Ovary (tissue), 3 donors: Measurements from ENCODE around the gene PTPN3.

Source experiments
- CTCF ChIP-seq, 3 donors: fragments of 450-650 bp in 2 of 3; fragments of 200-600 bp in 1 of 3; IDR thresholded peaks; one replicate each; pipeline versions ENCODE4 v1.5.1 to v1.8.0; 2016 to 2022; ENCODE audit warnings: antibody characterized with exemption in 3 of 3, mild to moderate bottlenecking in 1 of 3
- EP300 ChIP-seq: sonication (generic); formaldehyde crosslinking; IDR thresholded peaks from one replicate; pipeline ENCODE4 v1.6.1; 2017; ENCODE audit warnings: antibody characterized with exemption
- POLR2A ChIP-seq: fragments of 450-650 bp; IDR thresholded peaks from one replicate; pipeline ENCODE4 v1.6.1; 2017; ENCODE audit warnings: antibody characterized with exemption, mild to moderate bottlenecking, moderate library complexity
- donor health status: DM: no; HTN: no; CAD: no.

GRCh38 chr9:109536859-109537258, 38.8 kb upstream of the PTPN3 start:
- no peak for TF ChIP-seq CTCF (IDR thresholded peaks at IDR 0.05)
- no peak for TF ChIP-seq EP300
- no peak for TF ChIP-seq POLR2A
